ENCODE results near the gene LCNL1.
A peak's percentile ranks its signal among the peaks of the same experiment; 100 is the strongest.

Gene LCNL1

GRCh38 chr9:136958473-136958872, 24.3 kb upstream of the LCNL1 start:
- no CpG with 5 or more reads among the region's 7 CpGs for WGBS (ENCODE audit: extremely low coverage, insufficient coverage, insufficient read length)

DNA sequence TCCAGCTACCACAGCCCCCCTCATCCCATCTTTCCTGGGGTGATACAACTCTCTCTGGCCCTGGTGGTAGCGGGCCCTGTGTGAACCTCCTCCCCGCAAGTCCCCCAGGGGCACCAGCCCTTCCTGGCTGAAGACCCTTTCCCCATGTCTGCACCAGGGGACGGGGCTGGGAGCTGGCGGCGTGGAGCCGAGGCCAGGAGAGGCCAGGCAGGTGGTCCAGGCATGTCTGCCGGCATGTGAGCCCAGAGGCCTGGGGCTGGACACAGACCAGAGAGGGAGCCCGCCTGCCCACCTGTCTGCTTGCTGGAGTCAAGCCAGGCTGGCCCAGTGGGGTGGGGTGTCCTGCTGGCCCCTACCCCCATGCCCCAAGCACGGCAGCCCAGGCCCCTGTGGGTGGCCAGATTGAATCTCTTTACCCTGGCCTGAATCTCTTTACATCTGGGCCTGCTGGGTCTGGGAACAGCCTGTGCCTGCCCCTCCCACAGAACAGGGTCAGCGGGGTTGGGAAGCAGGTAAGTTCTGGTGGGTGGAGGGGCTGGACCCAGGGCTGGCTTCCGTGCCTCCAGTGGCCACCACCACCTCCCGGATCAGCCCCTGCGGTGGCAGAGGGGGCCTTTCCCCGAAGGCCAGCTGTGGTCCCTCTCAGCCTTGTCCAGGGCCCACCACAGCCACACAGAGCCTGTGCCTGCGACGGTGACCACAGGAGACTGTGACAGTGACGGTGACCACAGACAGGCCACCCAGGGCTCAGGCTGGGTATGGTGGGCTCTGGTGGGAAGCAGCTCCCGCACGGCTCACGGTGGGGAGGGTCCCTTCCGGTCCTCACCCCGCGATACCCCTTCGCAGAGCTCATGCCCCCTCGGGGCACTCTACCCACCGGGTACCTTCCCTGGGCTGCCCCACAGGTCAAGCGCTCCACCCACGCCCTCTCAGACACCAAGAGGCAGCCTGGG, 23.6 kb upstream of the LCNL1 start:
- Histone ChIP-seq H2BK12ac (ENCODE audit: low read length) (no peak overlapping the region), H2BK120ac (ENCODE audit: insufficient read depth, low read length, poor library complexity) (no peak overlapping the region), H3K14ac (ENCODE audit: low read length) (no peak overlapping the region), H3K79me2 (ENCODE audit: control insufficient read depth, insufficient read depth, low read length, poor library complexity) (no peaks in the 10 kb centered on the region), H3K4me2 (ENCODE audit: low read length) (no peak overlapping the region), H3K9me3 (ENCODE audit: insufficient read depth, low read depth, low read length) (peaks cover 12% of the 10 kb centered on the region), H3K4ac (ENCODE audit: low read depth, low read length) (no peak overlapping the region), H2AK5ac (ENCODE audit: low read length) (no peak overlapping the region), H3K36me3 (ENCODE audit: control insufficient read depth in 1 of 2, insufficient read depth in 2 of 2, low read length in 2 of 2) (no peaks in the 10 kb centered on the region), H3K79me1 (ENCODE audit: low read length) (peaks cover 12% of the 10 kb centered on the region), H2BK5ac (ENCODE audit: low read depth, low read length, poor library complexity) (no peak overlapping the region), H4K8ac (ENCODE audit: low read depth, low read length) (no peak overlapping the region), H4K91ac (ENCODE audit: low read depth, low read length) (peak overlapping the region; percentile 40), H3K27me3 (ENCODE audit: insufficient read depth, low read length) (no peaks in the 10 kb centered on the region), H3K9ac (ENCODE audit: low read length) (no peak overlapping the region), H3K4me1 (ENCODE audit: control insufficient read depth in 1 of 2, insufficient read depth in 2 of 2, low read length in 2 of 2) (peaks cover 3% of the 10 kb centered on the region in 2 experiments), H3K18ac (ENCODE audit: low read length) (no peak overlapping the region), H4K12ac (ENCODE audit: low read depth, low read length) (no peak overlapping the region), H2AFZ (ENCODE audit: insufficient read depth, low read length, poor library complexity) (no peak overlapping the region), H3K27ac (ENCODE audit: low read depth, low read length) (no peak overlapping the region), H3K4me3 (ENCODE audit: low read depth, low read length) (no peak overlapping the region), H3K23ac (ENCODE audit: low read length) (no peak overlapping the region)
- DNase-seq, result no peak
- no CpG with 5 or more reads among the region's 28 CpGs for WGBS (ENCODE audit: extremely low coverage, insufficient coverage, insufficient read length)

More at GRCh38 chr9:136958473-136958872, 24.3 kb upstream of the LCNL1 start:
- no peak overlapping the region for H4K8ac ChIP-seq (ENCODE audit: low read depth, low read length)
- no peak overlapping the region for H2BK12ac ChIP-seq (ENCODE audit: low read length)
- no peak overlapping the region for H2AK5ac ChIP-seq (ENCODE audit: low read length)
- H3K79me1 ChIP-seq (ENCODE audit: low read length), result peaks cover 9% of the 10 kb centered on the region
- peaks cover 0 to 3% of the 10 kb centered on the region in 2 experiments for H3K4me1 ChIP-seq (ENCODE audit: control insufficient read depth in 1 of 2, insufficient read depth in 2 of 2, low read length in 2 of 2)
- H3K9ac ChIP-seq (ENCODE audit: low read length), result no peak overlapping the region
- H2BK120ac ChIP-seq (ENCODE audit: insufficient read depth, low read length, poor library complexity), result no peak overlapping the region
- H3K36me3 ChIP-seq (ENCODE audit: control insufficient read depth in 1 of 2, insufficient read depth in 2 of 2, low read length in 2 of 2), result no peaks in the 10 kb centered on the region
- no peak overlapping the region for H3K23ac ChIP-seq (ENCODE audit: low read length)
- H3K18ac ChIP-seq (ENCODE audit: low read length), result no peak overlapping the region
- peak overlapping the region; percentile 6 for H3K4me3 ChIP-seq (ENCODE audit: low read depth, low read length)
- H3K79me2 ChIP-seq (ENCODE audit: control insufficient read depth, insufficient read depth, low read length, poor library complexity), result no peaks in the 10 kb centered on the region
- DNase-seq, result no peak
- H3K4me2 ChIP-seq (ENCODE audit: low read length), result no peak overlapping the region
- no peak overlapping the region for H4K91ac ChIP-seq (ENCODE audit: low read depth, low read length)
- H2AFZ ChIP-seq (ENCODE audit: insufficient read depth, low read length, poor library complexity), result no peak overlapping the region
- no peak overlapping the region for H3K27ac ChIP-seq (ENCODE audit: low read depth, low read length)
- peaks cover 12% of the 10 kb centered on the region for H3K9me3 ChIP-seq (ENCODE audit: insufficient read depth, low read depth, low read length)
- no peak overlapping the region for H4K12ac ChIP-seq (ENCODE audit: low read depth, low read length)
- no peaks in the 10 kb centered on the region for H3K27me3 ChIP-seq (ENCODE audit: insufficient read depth, low read length)
- no peak overlapping the region for H3K14ac ChIP-seq (ENCODE audit: low read length)
- H2BK5ac ChIP-seq (ENCODE audit: low read depth, low read length, poor library complexity), result no peak overlapping the region
- no peak overlapping the region for H3K4ac ChIP-seq (ENCODE audit: low read depth, low read length)

- Histone ChIP-seq H2BK120ac (ENCODE audit: insufficient read depth, low read length, poor library complexity) (no peak overlapping the region), H2AFZ (ENCODE audit: insufficient read depth, low read length, poor library complexity) (no peak overlapping the region), H3K14ac (ENCODE audit: low read length) (no peak overlapping the region), H4K12ac (ENCODE audit: low read depth, low read length) (no peak overlapping the region), H3K23ac (ENCODE audit: low read length) (no peak overlapping the region), H2BK5ac (ENCODE audit: low read depth, low read length, poor library complexity) (no peak overlapping the region), H3K4me2 (ENCODE audit: low read length) (no peak overlapping the region), H4K91ac (ENCODE audit: low read depth, low read length) (peak overlapping the region; percentile 40), H3K79me2 (ENCODE audit: control insufficient read depth, insufficient read depth, low read length, poor library complexity) (no peaks in the 10 kb centered on the region), H3K9ac (ENCODE audit: low read length) (no peak overlapping the region), H3K79me1 (ENCODE audit: low read length) (peaks cover 12% of the 10 kb centered on the region), H3K27ac (ENCODE audit: low read depth, low read length) (no peak overlapping the region), H4K8ac (ENCODE audit: low read depth, low read length) (no peak overlapping the region), H3K4me1 (ENCODE audit: control insufficient read depth in 1 of 2, insufficient read depth in 2 of 2, low read length in 2 of 2) (peaks cover 3% of the 10 kb centered on the region in 2 experiments), H3K4ac (ENCODE audit: low read depth, low read length) (no peak overlapping the region), H2AK5ac (ENCODE audit: low read length) (no peak overlapping the region), H3K36me3 (ENCODE audit: control insufficient read depth in 1 of 2, insufficient read depth in 2 of 2, low read length in 2 of 2) (no peaks in the 10 kb centered on the region), H3K27me3 (ENCODE audit: insufficient read depth, low read length) (no peaks in the 10 kb centered on the region), H2BK12ac (ENCODE audit: low read length) (no peak overlapping the region), H3K4me3 (ENCODE audit: low read depth, low read length) (no peak overlapping the region), H3K9me3 (ENCODE audit: insufficient read depth, low read depth, low read length) (peaks cover 10% of the 10 kb centered on the region), H3K18ac (ENCODE audit: low read length) (no peak overlapping the region)
- DNase-seq, result peak in 1 of 2 donors; percentile 17
- WGBS (ENCODE audit: extremely low coverage, insufficient coverage, insufficient read length), result no CpG with 5 or more reads among the region's 19 CpGs
Observed at GRCh38 chr9:136960212-136960937, 22.4 kb upstream of the LCNL1 start.

DNA sequence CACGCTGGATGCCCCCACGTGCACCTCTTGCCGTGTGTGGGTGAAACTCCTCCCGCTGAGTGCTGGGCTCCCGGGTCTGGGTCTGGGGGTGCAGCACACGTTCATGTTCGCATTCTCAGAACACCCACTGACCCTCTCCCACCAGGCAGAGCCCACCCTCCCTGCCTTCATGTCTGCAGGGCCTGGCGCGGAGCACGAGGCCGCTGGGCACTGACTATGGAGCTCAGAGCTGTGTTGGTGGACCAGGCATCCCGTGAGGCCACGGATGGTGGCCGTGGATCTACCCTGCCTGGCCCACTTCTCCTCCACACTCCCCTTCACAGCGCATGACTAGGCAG, 21.9 kb upstream of the LCNL1 start:
- Histone ChIP-seq H3K23ac (ENCODE audit: low read length) (no peak overlapping the region), H3K4me3 (ENCODE audit: low read depth, low read length) (no peak overlapping the region), H2BK12ac (ENCODE audit: low read length) (no peak overlapping the region), H3K9me3 (ENCODE audit: insufficient read depth, low read depth, low read length) (peaks cover 10% of the 10 kb centered on the region), H3K79me1 (ENCODE audit: low read length) (peaks cover 12% of the 10 kb centered on the region), H2AFZ (ENCODE audit: insufficient read depth, low read length, poor library complexity) (no peak overlapping the region), H2BK5ac (ENCODE audit: low read depth, low read length, poor library complexity) (no peak overlapping the region), H3K14ac (ENCODE audit: low read length) (no peak overlapping the region), H2BK120ac (ENCODE audit: insufficient read depth, low read length, poor library complexity) (no peak overlapping the region), H3K27me3 (ENCODE audit: insufficient read depth, low read length) (no peaks in the 10 kb centered on the region), H3K36me3 (ENCODE audit: control insufficient read depth in 1 of 2, insufficient read depth in 2 of 2, low read length in 2 of 2) (no peaks in the 10 kb centered on the region), H2AK5ac (ENCODE audit: low read length) (no peak overlapping the region), H3K4me1 (ENCODE audit: control insufficient read depth in 1 of 2, insufficient read depth in 2 of 2, low read length in 2 of 2) (peaks cover 3% of the 10 kb centered on the region in 2 experiments), H3K4me2 (ENCODE audit: low read length) (no peak overlapping the region), H4K8ac (ENCODE audit: low read depth, low read length) (no peak overlapping the region), H3K79me2 (ENCODE audit: control insufficient read depth, insufficient read depth, low read length, poor library complexity) (no peaks in the 10 kb centered on the region), H4K12ac (ENCODE audit: low read depth, low read length) (no peak overlapping the region), H3K4ac (ENCODE audit: low read depth, low read length) (no peak overlapping the region), H3K27ac (ENCODE audit: low read depth, low read length) (no peak overlapping the region), H4K91ac (ENCODE audit: low read depth, low read length) (peak overlapping the region; percentile 4), H3K18ac (ENCODE audit: low read length) (no peak overlapping the region), H3K9ac (ENCODE audit: low read length) (no peak overlapping the region)
- WGBS (ENCODE audit: extremely low coverage, insufficient coverage, insufficient read length), result no CpG with 5 or more reads among the region's 15 CpGs
- no peak for DNase-seq

Measured in trophoblast cell (in vitro differentiated cells and primary cell).